OCI-LY1 (cell line): Measurements from ENCODE around the gene MANF.

ENCODE experiments used
- EZH2 ChIP-seq: fragments of 200-600 bp; sonication (generic), shearing (Covaris generic); IDR thresholded peaks from 2 replicates; pipeline ENCODE4 v1.8.0; 2017; ENCODE audit warnings: borderline replicate concordance, mixed run types, mild to moderate bottlenecking, antibody characterized with exemption, low read length, moderate library complexity, mixed read lengths
- TF ChIP-seq, protein P1 (sequence below): fragments of 200-600 bp; sonication (generic), shearing (Covaris generic); IDR thresholded peaks from 2 replicates; pipeline ENCODE4 v1.5.1; 2017; ENCODE audit warnings: mild to moderate bottlenecking, antibody characterized with exemption, low read length, moderate library complexity, mixed read lengths

DNA sequence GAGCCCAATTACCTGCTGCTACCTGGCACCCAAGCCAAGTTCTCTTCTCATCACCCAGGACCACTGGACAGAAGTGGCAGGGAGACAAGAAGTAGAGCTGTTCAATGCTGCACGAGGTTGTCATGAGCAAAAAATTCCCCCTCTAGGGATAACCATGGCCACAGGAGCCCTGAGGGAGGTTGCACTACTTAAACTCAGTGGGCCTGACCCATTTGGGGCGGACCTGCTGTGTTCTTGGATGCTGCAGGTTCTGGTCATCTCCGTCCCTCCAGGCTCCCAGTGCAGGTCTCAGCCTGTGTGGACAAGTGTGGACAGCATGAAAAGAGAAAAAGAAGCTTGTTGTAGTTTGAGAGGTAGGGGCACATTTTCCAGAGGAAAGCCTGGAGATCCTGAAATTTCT, 26.1 kb upstream of the MANF start:
- no peak for TF ChIP-seq EZH2
- TF ChIP-seq, protein P1, sequence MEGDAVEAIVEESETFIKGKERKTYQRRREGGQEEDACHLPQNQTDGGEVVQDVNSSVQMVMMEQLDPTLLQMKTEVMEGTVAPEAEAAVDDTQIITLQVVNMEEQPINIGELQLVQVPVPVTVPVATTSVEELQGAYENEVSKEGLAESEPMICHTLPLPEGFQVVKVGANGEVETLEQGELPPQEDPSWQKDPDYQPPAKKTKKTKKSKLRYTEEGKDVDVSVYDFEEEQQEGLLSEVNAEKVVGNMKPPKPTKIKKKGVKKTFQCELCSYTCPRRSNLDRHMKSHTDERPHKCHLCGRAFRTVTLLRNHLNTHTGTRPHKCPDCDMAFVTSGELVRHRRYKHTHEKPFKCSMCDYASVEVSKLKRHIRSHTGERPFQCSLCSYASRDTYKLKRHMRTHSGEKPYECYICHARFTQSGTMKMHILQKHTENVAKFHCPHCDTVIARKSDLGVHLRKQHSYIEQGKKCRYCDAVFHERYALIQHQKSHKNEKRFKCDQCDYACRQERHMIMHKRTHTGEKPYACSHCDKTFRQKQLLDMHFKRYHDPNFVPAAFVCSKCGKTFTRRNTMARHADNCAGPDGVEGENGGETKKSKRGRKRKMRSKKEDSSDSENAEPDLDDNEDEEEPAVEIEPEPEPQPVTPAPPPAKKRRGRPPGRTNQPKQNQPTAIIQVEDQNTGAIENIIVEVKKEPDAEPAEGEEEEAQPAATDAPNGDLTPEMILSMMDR = no peak
